PC-3 (cell line): ENCODE measurements around the gene FASN. TPM values are rescaled to one million over a fixed set of nuclear protein-coding genes. Genes with fewer than 3 reads are reported as not detected.

Source experiments
- ATAC-seq: fragments of 200-7000 bp; cut with Tn5 transposase; 2 replicates; pipeline ENCODE4 v1.9.1; 2020; ENCODE audit warnings: mild to moderate bottlenecking, moderate library complexity
- BruUV-seq: library from RNA; stranded (reverse); fragments of 400-500 nt; replicated peaks from 2 replicates; lab custom pipeline; 2021; lab: Mats Ljungman, UMichigan
- CTCF ChIA-PET: fragments of 300-600 bp; sonication (Branson Sonifier 250); formaldehyde crosslinking; loops from one replicate; lab custom pipeline; 2022; ENCODE audit warnings: antibody characterized with exemption; lab: Charles Lee
- POLR2A ChIA-PET: fragments of 300-600 bp; sonication (Branson Sonifier 250); formaldehyde crosslinking; loops from one replicate; lab custom pipeline; 2022; ENCODE audit warnings: antibody characterized with exemption; ENCODE audit not compliant: unreplicated experiment; lab: Charles Lee
- DNase-seq: peaks from one replicate; pipeline ENCODE4 v3.0.0-alpha.2; 2015
- H2AFZ ChIP-seq: fragments of 300-600 bp; sonication (generic); 2 replicates; pipeline ENCODE4 v1.6.0; 2016; ENCODE audit warnings: antibody characterized with exemption, low read length
- H3F3A ChIP-seq: fragments of 300-600 bp; sonication (generic); one replicate; pipeline ENCODE4 v1.6.0; 2017; ENCODE audit warnings: antibody characterized with exemption, low read length, control low read depth, mild to moderate bottlenecking; ENCODE audit not compliant: unreplicated experiment
- H3K27ac ChIP-seq: fragments of 300-600 bp; sonication (generic); 2 replicates; pipeline ENCODE4 v1.5.1; 2016; ENCODE audit warnings: mild to moderate bottlenecking, low read length
- H3K27me3 ChIP-seq: fragments of 300-600 bp; sonication (generic); 2 replicates; pipeline ENCODE4 v1.6.1; 2016; ENCODE audit warnings: low read length, mixed read lengths
- H3K36me3 ChIP-seq: fragments of 300-600 bp; sonication (generic); 2 replicates; pipeline ENCODE4 v1.6.1; 2016; ENCODE audit warnings: low read depth, mixed run types, low read length, mixed read lengths
- H3K4me1 ChIP-seq: fragments of 300-600 bp; sonication (generic); 2 replicates; pipeline ENCODE4 v1.5.1; 2016; ENCODE audit warnings: low read length; ENCODE audit not compliant: insufficient read depth
- H3K4me2 ChIP-seq: fragments of 300-600 bp; sonication (generic); 2 replicates; pipeline ENCODE4 v1.6.0; 2016; ENCODE audit warnings: low read length
- H3K4me3 ChIP-seq: fragments of 300-600 bp; sonication (generic); 2 replicates; pipeline ENCODE4 v1.5.1; 2016; ENCODE audit warnings: mild to moderate bottlenecking, low read length, mixed read lengths
- H3K79me2 ChIP-seq: fragments of 300-600 bp; sonication (generic); 2 replicates; pipeline ENCODE4 v1.6.1; 2017; ENCODE audit warnings: low read length, mixed read lengths
- H3K9ac ChIP-seq: fragments of 300-600 bp; sonication (generic); 2 replicates; pipeline ENCODE4 v1.6.0; 2016; ENCODE audit warnings: mild to moderate bottlenecking, low read length
- H3K9me2 ChIP-seq: fragments of 300-600 bp; sonication (generic); replicated peaks from 2 replicates; pipeline ENCODE4 v1.6.1; 2016; ENCODE audit warnings: mixed run types, low read length, mixed read lengths
- H3K9me3 ChIP-seq: fragments of 300-600 bp; sonication (generic); 2 replicates; pipeline ENCODE4 v1.6.1; 2016; ENCODE audit warnings: low read length, mixed read lengths
- H4K20me1 ChIP-seq: fragments of 300-600 bp; sonication (generic); 2 replicates; pipeline ENCODE4 v1.6.1; 2016; ENCODE audit warnings: low read length, mixed read lengths
- EZH2 ChIP-seq: fragments of 300-600 bp; sonication (generic); IDR thresholded peaks from one replicate; pipeline ENCODE4 v1.6.1; 2017; ENCODE audit warnings: antibody characterized with exemption, mild to moderate bottlenecking, low read length; ENCODE audit not compliant: unreplicated experiment
- EZH2phosphoT487 ChIP-seq: fragments of 300-600 bp; sonication (generic); IDR thresholded peaks from 2 replicates; pipeline ENCODE4 v1.6.1; 2018; ENCODE audit warnings: mild to moderate bottlenecking, antibody characterized with exemption, low read length, borderline replicate concordance
- intact Hi-C: fragments of 100-400 bp; cut with micrococcal nuclease; formaldehyde crosslinking; loops from 2 replicates; pipeline ENCODE4 v1.9.0; 2023
- total RNA-seq: library from RNA; depleted of rRNA; stranded (reverse); fragments of >200 nt; gene quantifications from 2 replicates; pipeline ENCODE4 v1.2.3, GENCODE V29; 2014
- TF ChIP-seq, protein P1 (sequence below): fragments of 300-600 bp; sonication (generic); conservative IDR thresholded peaks from 2 replicates; pipeline ENCODE4 v1.5.1; 2017; ENCODE audit warnings: antibody characterized with exemption, low read depth, mild to moderate bottlenecking, low read length

The FASN gene
- total RNA-seq, 1 experiment from 2014 or later, result 269 TPM

DNA sequence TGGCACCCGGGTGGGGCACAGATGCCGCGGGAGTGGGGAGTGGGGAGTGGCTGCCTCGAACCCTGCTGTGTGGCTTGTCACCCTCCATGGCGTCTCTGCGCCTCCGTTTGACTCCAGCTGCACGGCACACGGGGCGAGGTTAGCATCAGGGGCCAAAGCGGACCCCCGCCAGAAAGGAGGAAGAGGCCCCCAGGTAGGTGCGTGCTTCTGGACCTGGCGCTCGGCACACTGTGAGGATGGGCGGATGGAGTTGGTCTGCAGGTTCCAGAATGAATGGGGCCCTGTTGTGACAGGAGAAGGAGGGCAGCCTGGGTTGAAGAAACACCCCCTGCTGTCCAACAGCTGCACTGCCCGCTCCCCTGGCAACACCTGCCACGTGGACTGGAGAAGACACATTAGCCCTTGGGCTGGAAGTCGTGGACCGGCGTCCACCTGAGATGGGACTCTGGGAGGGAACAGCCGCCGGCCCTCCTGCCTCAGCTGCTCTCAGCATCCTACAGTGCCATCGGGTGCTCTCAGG is 9.4 kb upstream of the FASN start:
- intact Hi-C loops, result no loop called here
- peaks cover 33% of the 10 kb centered on the region for H3K4me1 ChIP-seq
- H3K4me2 ChIP-seq, result no peak overlapping the region
- H3K27me3 ChIP-seq, result no peaks in the 10 kb centered on the region
- no TSS peak for BruUV-seq
- DNase-seq (peak; percentile 25), ATAC-seq (no peak)
- H3K9me3 ChIP-seq, result no peaks in the 10 kb centered on the region
- TF ChIP-seq EZH2phosphoT487 (no peak), EZH2 (no peak)
- TF ChIP-seq, protein P1, sequence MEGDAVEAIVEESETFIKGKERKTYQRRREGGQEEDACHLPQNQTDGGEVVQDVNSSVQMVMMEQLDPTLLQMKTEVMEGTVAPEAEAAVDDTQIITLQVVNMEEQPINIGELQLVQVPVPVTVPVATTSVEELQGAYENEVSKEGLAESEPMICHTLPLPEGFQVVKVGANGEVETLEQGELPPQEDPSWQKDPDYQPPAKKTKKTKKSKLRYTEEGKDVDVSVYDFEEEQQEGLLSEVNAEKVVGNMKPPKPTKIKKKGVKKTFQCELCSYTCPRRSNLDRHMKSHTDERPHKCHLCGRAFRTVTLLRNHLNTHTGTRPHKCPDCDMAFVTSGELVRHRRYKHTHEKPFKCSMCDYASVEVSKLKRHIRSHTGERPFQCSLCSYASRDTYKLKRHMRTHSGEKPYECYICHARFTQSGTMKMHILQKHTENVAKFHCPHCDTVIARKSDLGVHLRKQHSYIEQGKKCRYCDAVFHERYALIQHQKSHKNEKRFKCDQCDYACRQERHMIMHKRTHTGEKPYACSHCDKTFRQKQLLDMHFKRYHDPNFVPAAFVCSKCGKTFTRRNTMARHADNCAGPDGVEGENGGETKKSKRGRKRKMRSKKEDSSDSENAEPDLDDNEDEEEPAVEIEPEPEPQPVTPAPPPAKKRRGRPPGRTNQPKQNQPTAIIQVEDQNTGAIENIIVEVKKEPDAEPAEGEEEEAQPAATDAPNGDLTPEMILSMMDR, result peak; percentile 40; the same call in 1 of the 2 replicates
- H3K79me2 ChIP-seq, result no peaks in the 10 kb centered on the region
- no peak overlapping the region for H3K4me3 ChIP-seq
- H3K27ac ChIP-seq, result no peak overlapping the region
- ChIA-PET CTCF (interaction anchor here (0.5 kb wide), 1 partner anchor 242 kb away, joined by 3 read pairs; no protein-coding TSS in a partner anchor), POLR2A (interaction anchor here (1.1 kb wide), 1 partner anchor 70 kb away, joined by 4 read pairs; the partner anchor contains the start of gene DCXR)
- H3K36me3 ChIP-seq, result no peaks in the 10 kb centered on the region
- H2AFZ ChIP-seq, result no peak overlapping the region
- no peak overlapping the region for H3K9ac ChIP-seq
- H3K9me2 ChIP-seq, result no peaks in the 10 kb centered on the region
- no peaks in the 10 kb centered on the region for H4K20me1 ChIP-seq
- H3F3A ChIP-seq, result peaks cover 4% of the 10 kb centered on the region

DNA sequence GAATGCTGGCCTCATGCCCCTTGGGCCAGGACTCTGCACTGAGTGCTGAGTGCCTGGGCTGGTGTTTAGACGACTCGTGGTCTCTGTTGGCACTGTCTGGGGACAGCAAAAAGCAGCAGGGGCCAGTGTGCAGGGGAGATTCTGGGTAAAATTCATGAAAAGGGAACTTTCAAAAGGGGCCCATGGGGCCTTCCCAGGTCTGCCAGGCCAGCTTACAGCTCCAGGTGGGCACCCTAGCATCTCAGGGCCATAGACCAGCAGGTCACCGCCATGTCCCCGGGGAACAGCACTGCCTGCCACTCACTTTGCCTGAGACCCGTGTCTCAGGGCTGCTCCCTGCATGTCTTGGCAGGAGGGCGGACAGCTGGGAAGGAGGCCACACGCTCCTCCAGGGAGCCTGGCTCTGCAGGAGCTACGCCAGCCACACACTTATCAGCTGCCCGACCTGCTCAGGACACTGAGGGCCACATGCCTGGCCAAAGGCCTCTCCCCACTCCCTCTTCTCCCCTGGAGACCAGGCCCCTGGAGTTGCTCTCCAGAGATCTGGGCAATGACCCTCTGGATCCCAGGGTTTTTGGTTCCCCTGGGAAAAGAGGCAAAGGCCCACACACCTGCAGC is 8.8 kb upstream of the FASN start:
- H3K36me3 ChIP-seq, result no peaks in the 10 kb centered on the region
- no peak for ATAC-seq
- BruUV-seq, result no TSS peak
- H3K9me2 ChIP-seq, result no peaks in the 10 kb centered on the region
- H3K9ac ChIP-seq, result peak overlapping the region; percentile 42
- peak overlapping the region; percentile 52 for H3K4me2 ChIP-seq
- ChIA-PET POLR2A (interaction anchor here (0.6 to 1.1 kb wide), 2 partner anchors 69 to 96 kb away, joined by 3 to 4 read pairs; partner anchors contain the start of gene DCXR), CTCF (interaction anchor here (0.5 to 0.7 kb wide), 2 partner anchors 32 to 47 kb away, joined by 3 to 4 read pairs; no protein-coding TSS in a partner anchor)
- no peaks in the 10 kb centered on the region for H4K20me1 ChIP-seq
- no peaks in the 10 kb centered on the region for H3K9me3 ChIP-seq
- H3F3A ChIP-seq, result peaks cover 4% of the 10 kb centered on the region
- TF ChIP-seq EZH2 (no peak), EZH2phosphoT487 (no peak)
- TF ChIP-seq, protein P1, result no peak
- intact Hi-C loops, result loop anchor here (1.0 kb wide), 1 partner anchor 48 kb away; no protein-coding TSS in a partner anchor
- H3K4me3 ChIP-seq, result no peak overlapping the region
- peak overlapping the region; percentile 58; the same call in 1 of the 2 replicates for H2AFZ ChIP-seq
- DNase-seq, result no peak
- H3K27ac ChIP-seq, result peak overlapping the region; percentile 69
- no peaks in the 10 kb centered on the region for H3K27me3 ChIP-seq
- peaks cover 33% of the 10 kb centered on the region for H3K4me1 ChIP-seq
- H3K79me2 ChIP-seq, result no peaks in the 10 kb centered on the region
